Measurements from ENCODE around the gene RAB7A.
"Not testable (repeated sequence)": the region's sequence is repeated elsewhere in the genome, so short reads cannot be mapped to it uniquely, and the experiment has no call there.

The RAB7A gene

DNA sequence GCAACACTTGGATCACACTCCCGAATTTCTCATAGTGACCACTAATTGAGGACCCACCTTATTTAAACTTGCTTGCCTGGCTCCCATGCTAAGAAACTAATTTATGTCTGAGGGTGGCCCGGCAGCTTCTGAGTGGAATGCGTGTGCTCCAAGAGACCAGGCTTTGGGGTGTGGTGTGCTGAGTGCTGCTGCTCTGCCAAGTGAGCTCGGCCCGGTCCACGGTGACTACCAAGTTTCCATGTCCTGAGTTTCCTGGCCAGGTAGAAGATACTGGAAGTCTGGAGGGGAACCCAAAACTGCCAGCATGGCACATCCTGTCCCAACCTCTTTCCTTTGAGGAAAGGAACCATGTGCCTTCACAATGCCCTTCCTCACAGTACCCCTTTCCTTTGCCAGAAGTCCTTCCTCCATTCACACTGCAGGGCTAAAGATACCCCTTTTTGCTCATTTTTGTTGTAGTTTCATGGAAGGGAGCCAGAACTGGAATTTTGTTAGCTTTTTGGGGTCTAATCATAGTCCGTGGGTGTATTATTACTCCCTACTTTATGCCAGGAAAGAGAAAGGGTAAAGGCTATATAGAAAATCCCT is 94.4 kb downstream of the RAB7A start:
- DNase-seq (ENCODE audit: low read depth): no peak

DNA sequence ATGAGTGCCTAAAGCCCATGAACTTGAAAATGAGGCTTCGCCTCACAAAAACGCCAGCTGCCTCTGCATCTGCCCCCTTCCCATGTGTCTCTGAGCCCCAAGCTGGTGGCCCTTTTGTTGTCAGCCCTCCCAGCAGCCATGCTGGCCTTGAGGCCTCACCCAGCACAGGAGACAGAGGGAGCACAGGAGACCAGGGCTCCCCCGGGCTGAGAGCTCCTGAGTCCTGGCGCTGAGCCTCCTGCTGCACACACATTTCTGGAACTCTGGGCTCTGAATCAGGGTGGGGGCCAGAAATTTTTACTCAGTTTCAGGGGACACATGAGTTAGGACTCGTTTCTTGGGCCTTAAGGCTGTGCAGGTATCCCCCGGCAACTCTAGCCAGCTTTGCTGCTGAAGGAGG is 97.0 kb downstream of the RAB7A start:
- DNase-seq (ENCODE audit: low read depth): no peak

- no peak for DNase-seq (ENCODE audit: low read depth)
Measured at GRCh38 chr3:128823631-128824030, 97.6 kb downstream of the RAB7A start.

DNA sequence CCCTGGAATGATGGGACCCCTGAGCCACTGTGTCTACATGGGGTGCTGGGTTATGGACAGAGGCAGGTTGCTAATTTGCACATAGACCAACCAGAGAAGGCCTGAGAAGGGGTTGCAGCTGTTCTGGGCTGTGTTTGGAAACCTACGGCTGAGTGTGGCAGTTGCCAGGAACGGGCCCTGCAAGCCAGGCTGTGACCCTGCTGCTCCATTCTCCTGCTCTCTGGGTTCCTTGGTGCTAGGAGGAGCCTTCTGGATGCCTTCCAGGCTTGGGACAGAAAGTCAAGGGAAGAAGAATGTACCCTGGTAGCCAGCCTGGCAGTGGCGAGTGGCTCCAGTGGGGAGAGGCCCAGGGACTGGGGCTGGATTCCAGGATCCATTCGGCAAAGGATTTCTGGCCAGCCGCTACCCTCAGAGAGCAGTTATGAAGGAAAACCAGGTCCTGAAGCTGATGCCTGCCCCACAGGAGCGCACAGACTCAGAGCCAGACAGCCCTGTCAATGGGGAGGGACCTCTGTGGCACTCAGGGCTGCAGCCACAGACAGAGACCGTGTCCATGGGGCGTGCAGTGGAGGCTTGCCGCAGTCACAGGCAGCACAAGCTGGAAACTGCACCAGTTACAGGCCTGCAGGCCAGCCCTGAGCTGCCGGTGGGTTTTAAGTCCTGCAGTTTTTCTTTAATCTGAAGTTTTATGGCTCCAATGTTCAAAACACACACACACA is 98.3 kb downstream of the RAB7A start:
- DNase-seq (ENCODE audit: low read depth): no peak

- no peak for DNase-seq (ENCODE audit: low read depth)
Measured at GRCh38 chr3:128825117-128825725, 99.2 kb downstream of the RAB7A start.

GRCh38 chr3:128829087-128829486 is 103.1 kb downstream of the RAB7A start:
- DNase-seq (ENCODE audit: low read depth): not testable (repeated sequence)

DNA sequence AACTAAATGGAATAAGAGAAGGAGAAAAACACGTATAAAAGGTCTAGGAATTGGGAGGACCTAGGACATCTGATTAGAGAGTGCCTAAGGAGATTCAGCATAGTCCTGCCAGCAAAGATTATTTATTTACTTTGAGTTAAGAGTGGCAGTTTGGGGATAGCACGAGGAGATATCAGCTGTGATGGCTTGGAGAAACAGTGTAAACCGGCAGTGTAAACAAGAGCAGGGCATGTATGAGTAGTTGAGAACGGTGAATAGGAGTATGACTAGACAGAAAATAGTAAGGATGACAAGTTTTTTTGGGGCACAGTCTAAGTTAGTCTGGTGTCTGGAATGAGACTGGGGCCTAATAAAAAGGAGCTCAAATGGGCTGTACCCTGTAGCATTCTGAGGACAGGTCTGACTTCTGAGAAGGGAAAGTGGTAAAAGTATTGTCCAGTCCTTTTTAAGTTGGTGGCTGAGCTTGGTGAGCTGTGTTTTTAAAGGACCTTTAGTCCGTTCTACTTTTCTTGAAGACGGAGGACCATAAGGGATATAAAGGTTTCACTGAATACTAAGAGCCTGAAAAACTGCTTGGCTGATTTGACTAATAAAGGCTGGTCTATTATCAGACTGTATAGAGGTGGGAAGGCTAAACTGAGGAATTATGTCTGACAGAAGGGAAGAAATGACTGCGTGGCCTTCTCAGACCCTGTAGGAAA is 104.1 kb downstream of the RAB7A start:
- not testable (repeated sequence) for DNase-seq (ENCODE audit: low read depth)

DNA sequence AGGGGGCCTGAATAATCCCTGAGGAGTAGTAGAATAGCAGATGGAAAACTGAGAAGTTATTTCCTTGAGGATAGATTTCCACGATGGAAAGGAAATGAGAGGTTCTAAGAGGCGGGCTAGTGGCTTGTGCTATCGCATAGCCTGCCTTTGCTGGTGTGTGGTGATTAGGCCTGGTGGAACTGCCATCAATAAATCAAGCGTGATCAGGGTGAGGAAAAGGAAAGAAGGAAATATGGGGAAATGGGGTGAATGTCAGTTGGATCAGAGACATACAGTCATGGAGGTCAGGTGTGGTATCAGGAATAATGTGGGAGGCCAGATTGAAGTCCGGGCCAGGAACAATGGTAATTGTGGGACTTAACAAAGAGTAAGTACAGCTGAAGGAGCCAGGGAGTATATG is 104.8 kb downstream of the RAB7A start:
- DNase-seq (ENCODE audit: low read depth): not testable (repeated sequence)

DNA sequence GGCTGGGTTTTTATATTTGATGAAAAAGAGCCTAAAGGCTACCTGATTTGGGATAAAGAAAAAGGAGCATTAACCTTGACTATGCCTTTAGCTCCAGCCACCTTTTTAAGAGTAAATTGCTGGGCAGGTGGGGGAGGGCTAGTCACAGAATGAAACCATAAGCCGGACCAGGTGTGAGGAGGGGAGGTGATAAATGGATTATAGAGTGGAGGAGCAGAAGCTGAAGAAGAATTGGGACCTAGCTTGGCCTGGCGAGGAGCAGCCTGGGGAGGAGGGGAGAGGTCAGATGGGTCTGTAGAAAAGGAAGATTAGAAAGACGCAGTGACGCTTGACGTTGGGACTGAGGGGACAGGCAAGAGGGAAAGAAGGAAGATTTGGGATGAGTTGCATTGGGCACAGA is 107.0 kb downstream of the RAB7A start:
- not testable (repeated sequence) for DNase-seq (ENCODE audit: low read depth)

DNA sequence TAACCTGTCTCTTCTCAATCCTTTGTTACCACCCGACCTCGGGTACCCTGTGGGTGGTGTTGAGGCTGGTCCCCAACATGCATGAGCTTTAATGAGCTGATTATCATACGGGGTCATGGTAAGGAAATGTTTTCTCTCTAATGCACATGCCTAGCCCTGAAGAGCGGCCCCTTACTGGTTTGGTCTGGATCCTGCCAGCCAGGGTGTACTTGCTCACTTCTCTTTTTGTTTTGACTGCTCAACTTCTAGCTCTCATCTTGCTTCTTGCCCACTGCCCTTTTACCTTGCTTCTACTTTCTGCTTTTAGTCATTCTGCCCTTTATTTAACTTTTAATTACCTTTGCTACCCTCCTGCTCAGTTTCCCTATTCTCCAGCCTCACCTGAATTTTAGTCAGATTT is 109.1 kb downstream of the RAB7A start:
- no peak for DNase-seq (ENCODE audit: low read depth)

DNA sequence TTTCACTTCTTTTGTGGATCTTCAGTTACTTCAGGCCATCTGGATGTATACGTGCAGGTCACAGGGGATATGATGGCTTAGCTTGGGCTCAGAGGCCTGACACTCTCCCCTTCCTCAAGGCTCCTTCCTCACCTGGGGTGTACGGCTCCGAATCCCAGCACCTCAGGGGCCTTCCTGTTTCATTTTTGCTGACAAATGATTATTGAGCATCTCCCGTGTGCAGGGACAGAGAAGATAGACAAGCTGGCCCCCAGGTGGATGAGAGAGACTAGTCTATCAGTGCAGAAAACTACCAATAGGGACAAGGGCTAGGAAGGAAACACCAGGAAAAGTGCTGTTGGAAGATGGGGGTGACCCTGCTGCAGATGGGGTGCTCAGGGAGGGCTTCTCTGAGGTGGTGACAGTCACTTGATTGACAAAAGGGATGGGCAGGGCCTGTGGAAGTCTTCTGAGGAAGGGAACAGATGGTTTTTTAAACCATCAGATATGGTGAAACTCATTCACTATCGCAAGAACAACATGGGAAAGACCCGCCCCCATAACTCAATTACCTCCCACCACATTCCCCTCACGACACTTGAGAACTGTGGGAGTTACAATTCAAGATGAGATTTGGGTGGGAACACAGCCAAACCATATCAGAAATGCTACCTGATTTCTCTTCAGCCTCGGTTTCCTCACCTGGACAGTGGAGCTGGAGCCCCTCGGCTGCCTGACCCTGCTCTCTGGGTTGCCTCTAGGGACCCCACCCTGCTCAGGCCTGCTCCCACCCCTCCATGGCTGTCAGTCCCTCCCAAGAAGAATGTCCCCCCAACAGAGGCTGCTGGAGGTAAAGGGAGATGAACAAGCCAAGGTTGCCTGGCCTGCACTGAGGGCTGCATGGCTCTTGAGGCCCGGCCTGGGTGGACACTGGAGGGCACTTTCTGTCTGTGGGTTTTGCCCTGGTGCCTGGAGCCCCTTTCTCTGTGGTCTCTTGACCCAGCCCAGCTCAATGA is 116.2 kb downstream of the RAB7A start:
- DNase-seq (ENCODE audit: low read depth): no peak

- DNase-seq (ENCODE audit: low read depth): no peak
Measured at GRCh38 chr3:128844502-128844901, 118.5 kb downstream of the RAB7A start.

GRCh38 chr3:128845119-128845777 is 119.3 kb downstream of the RAB7A start:
- no peak for DNase-seq (ENCODE audit: low read depth)

- peak; percentile 23 for DNase-seq (ENCODE audit: low read depth)
Measured at GRCh38 chr3:128845778-128846485, 119.9 kb downstream of the RAB7A start.

DNA sequence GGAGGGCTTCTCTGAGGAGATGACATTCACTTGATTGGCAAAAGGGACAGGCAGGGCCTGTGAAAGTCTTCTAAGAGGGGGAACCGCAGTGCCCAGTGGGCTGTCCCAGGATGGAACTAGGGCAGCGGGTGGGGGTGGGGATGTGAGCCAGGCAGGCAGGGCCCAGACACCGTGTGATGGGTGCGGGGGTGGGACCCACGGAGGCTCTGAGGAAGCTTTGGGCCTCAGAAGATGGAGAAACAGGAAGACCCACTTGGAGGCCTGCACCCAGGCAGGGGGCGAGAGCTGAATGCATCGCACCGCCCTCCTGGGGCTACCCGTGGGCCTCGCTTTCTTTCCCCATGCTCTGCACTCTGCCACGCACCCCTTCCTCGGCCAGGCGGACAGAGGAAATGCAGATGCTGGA is 120.5 kb downstream of the RAB7A start:
- DNase-seq (ENCODE audit: low read depth): no peak

GRCh38 chr3:128847666-128848370 is 121.8 kb downstream of the RAB7A start:
- DNase-seq (ENCODE audit: low read depth): no peak

- no peak for DNase-seq (ENCODE audit: low read depth)
Measured at GRCh38 chr3:128848936-128849335, 123.0 kb downstream of the RAB7A start.

GRCh38 chr3:128849911-128850455 is 124.0 kb downstream of the RAB7A start:
- no peak for DNase-seq (ENCODE audit: low read depth)

- no peak for DNase-seq (ENCODE audit: low read depth)
Measured at GRCh38 chr3:128850544-128850943, 124.6 kb downstream of the RAB7A start.

Data from GM04503 (cell line).